A549 (cell line): ENCODE measurements around the gene ARHGAP12. TPM values are rescaled to one million over a fixed set of nuclear protein-coding genes. Genes with fewer than 3 reads are reported as not detected.

Experiments
- ATAC-seq, 2 experiments: fragments of 200-7000 bp in 1 of 2; fragments of >200 bp in 1 of 2; cut with Nextera tagmentation in 1 of 2; cut with Tn5 transposase in 1 of 2; 3 replicates each; pipeline versions ENCODE4 v1.8.0 to v1.9.1; 2018 to 2020; ENCODE audit warnings: mild to moderate bottlenecking in 1 of 2, moderate library complexity in 1 of 2
- CTCF ChIA-PET: fragments of 300-600 bp; sonication (Branson Sonifier 250); formaldehyde crosslinking; extraction: SDS; loops from one replicate; lab custom pipeline; 2021; ENCODE audit warnings: antibody characterized with exemption, inconsistent platforms; lab: Yijun Ruan, JAX
- POLR2A ChIA-PET: fragments of 350-600 bp; formaldehyde crosslinking; extraction: SDS; loops from one replicate; lab custom pipeline; 2021; ENCODE audit warnings: antibody characterized with exemption, inconsistent platforms; lab: Yijun Ruan, JAX
- DNase-seq, 2 experiments: peaks; one replicate each; pipeline versions ENCODE4 v3.0.0 to v3.0.0-alpha.2; 2011 to 2016; ENCODE audit warnings: low read depth in 1 of 2, low spot score in 1 of 2
- FAIRE-seq: peaks from 2 replicates; lab custom pipeline; 2011; peaks lifted over from hg19 to GRCh38; lab: Jason Lieb, UNC
- H3K27ac ChIP-seq, 2 experiments: fragments of >200 bp; sonication (Bioruptor Twin); formaldehyde crosslinking; 3 replicates each; pipeline ENCODE4 v1.5.1; 2016 to 2017
- H3K4me1 ChIP-seq: fragments of >200 bp; sonication (Bioruptor Twin); formaldehyde crosslinking; 3 replicates; pipeline ENCODE4 v1.6.1; 2016
- H3K4me2 ChIP-seq: fragments of >200 bp; sonication (Bioruptor Twin); formaldehyde crosslinking; 3 replicates; pipeline ENCODE4 v1.6.1; 2016
- H3K4me3 ChIP-seq: fragments of >200 bp; sonication (Bioruptor Twin); formaldehyde crosslinking; 3 replicates; pipeline ENCODE4 v1.5.1; 2016
- H3K9me3 ChIP-seq: fragments of >200 bp; sonication (Bioruptor Twin); formaldehyde crosslinking; 3 replicates; pipeline ENCODE4 v1.6.1; 2016
- CBX2 ChIP-seq: fragments of 200-600 bp; sonication (generic); IDR thresholded peaks from 2 replicates; pipeline ENCODE4 v1.6.1; 2016; ENCODE audit warnings: low read depth, mild to moderate bottlenecking, borderline replicate concordance
- CEBPB ChIP-seq, 2 experiments: fragments of >200 bp in 1 of 2; sonication (Bioruptor Twin) in 1 of 2; formaldehyde crosslinking in 1 of 2; IDR thresholded peaks; 2 replicates each; pipeline ENCODE4 v1.6.1; 2012 to 2016
- EHF ChIP-seq: fragments of 250-450 bp; sonication (Bioruptor Pico); IDR thresholded peaks from 2 replicates; pipeline ENCODE4 v1.5.0; 2020; ENCODE audit warnings: mild to moderate bottlenecking
- ESRRA ChIP-seq: fragments of 150-350 bp; IDR thresholded peaks from 2 replicates; pipeline ENCODE4 v1.6.1; 2014; ENCODE audit warnings: mild to moderate bottlenecking, low read length, borderline replicate concordance
- FOSL2 ChIP-seq, 2 experiments: fragments of 450-650 bp in 1 of 2; fragments of >200 bp in 1 of 2; sonication (Bioruptor Twin) in 1 of 2; formaldehyde crosslinking; IDR thresholded peaks; 2 replicates each; pipeline versions ENCODE4 v1.5.0 to v1.6.1; 2016 to 2020; ENCODE audit warnings: mild to moderate bottlenecking in 1 of 2, moderate library complexity in 1 of 2
- FOXS1 ChIP-seq: fragments of 250-450 bp; sonication (Bioruptor Pico); IDR thresholded peaks from 2 replicates; pipeline ENCODE4 v1.5.0; 2020; ENCODE audit warnings: mild to moderate bottlenecking, moderate library complexity
- HOXB13 ChIP-seq: fragments of 250-450 bp; sonication (Bioruptor Pico); IDR thresholded peaks from 2 replicates; pipeline ENCODE4 v1.5.0; 2020; ENCODE audit warnings: low read depth, mild to moderate bottlenecking, moderate library complexity
- JUN ChIP-seq, 2 experiments: fragments of >200 bp; sonication (Bioruptor Twin); formaldehyde crosslinking; IDR thresholded peaks; 2 replicates in 1 of 2; 3 replicates in 1 of 2; pipeline ENCODE4 v1.6.1; 2016 to 2017
- MAFK ChIP-seq: fragments of 450-650 bp; IDR thresholded peaks from 2 replicates; pipeline ENCODE4 v1.6.1; 2014; ENCODE audit not compliant: partially characterized antibody
- MAZ ChIP-seq: fragments of 150-350 bp; IDR thresholded peaks from 2 replicates; pipeline ENCODE4 v1.6.1; 2014; ENCODE audit warnings: antibody characterized with exemption, low read depth, low read length, borderline replicate concordance
- PHF8 ChIP-seq: fragments of 200-600 bp; sonication (generic); IDR thresholded peaks from 2 replicates; pipeline ENCODE4 v1.6.1; 2016; ENCODE audit warnings: low read depth, mild to moderate bottlenecking, antibody characterized with exemption, moderate library complexity, borderline replicate concordance
- POLR2A ChIP-seq: IDR thresholded peaks from 2 replicates; pipeline ENCODE4 v1.6.1; 2012; ENCODE audit warnings: mild to moderate bottlenecking, low read length
- POLR2AphosphoS2 ChIP-seq: conservative IDR thresholded peaks from 2 replicates; pipeline ENCODE4 v1.6.1; 2012; ENCODE audit warnings: low read length, improper control_type of control experiment, inconsistent platforms
- RAD21 ChIP-seq, 2 experiments: fragments of >200 bp in 1 of 2; sonication (Bioruptor Twin) in 1 of 2; formaldehyde crosslinking in 1 of 2; IDR thresholded peaks in 1 of 2; conservative IDR thresholded peaks in 1 of 2; 2 replicates in 1 of 2; 3 replicates in 1 of 2; pipeline ENCODE4 v1.6.1; 2012 to 2018; ENCODE audit warnings: inconsistent platforms in 1 of 2
- RNF2 ChIP-seq: fragments of 200-600 bp; sonication (generic); IDR thresholded peaks from 2 replicates; pipeline ENCODE4 v1.6.1; 2016; ENCODE audit warnings: low read depth, mild to moderate bottlenecking, antibody characterized with exemption, moderate library complexity, borderline replicate concordance
- TFCP2L1 ChIP-seq: fragments of 250-450 bp; sonication (Bioruptor Pico); IDR thresholded peaks from 2 replicates; pipeline ENCODE4 v1.5.0; 2021; ENCODE audit warnings: mild to moderate bottlenecking
- TP53 ChIP-seq: fragments of 250-450 bp; sonication (Bioruptor Pico); IDR thresholded peaks from 2 replicates; pipeline ENCODE4 v1.5.0; 2021; ENCODE audit warnings: mild to moderate bottlenecking, moderate library complexity
- whole genome bisulfite sequencing: methylation state at CpG from one replicate; pipeline ENCODE4 v1.1.6; 2017; ENCODE audit errors: missing lambda C conversion rate; 5-methylcytosine and 5-hydroxymethylcytosine counted together
- polyA plus RNA-seq, 4 experiments: library from polyadenylated mRNA; depleted of rRNA in 3 of 4; stranded (reverse); fragments of >200 nt; fragmentation: RNase III in 1 of 4; extraction: RNeasy Plus Mini Kit Qiagen cat#74134 plus additional on column Dnase treatment in 1 of 4; gene quantifications; 2 replicates in 3 of 4; 3 replicates in 1 of 4; pipeline ENCODE4 v1.2.3, GENCODE V29; 2011 to 2017
- TF ChIP-seq, protein P1 (sequence below): fragments of >200 bp; sonication (Bioruptor Twin); formaldehyde crosslinking; IDR thresholded peaks from 3 replicates; pipeline ENCODE4 v1.5.1; 2016
- TF ChIP-seq, protein P2 (sequence below): fragments of >200 bp; sonication (Bioruptor Twin); formaldehyde crosslinking; IDR thresholded peaks from 2 replicates; pipeline ENCODE4 v1.6.1; 2016
- TF ChIP-seq, protein P3 (sequence below): fragments of 450-650 bp; IDR thresholded peaks from 2 replicates; pipeline ENCODE4 v1.6.1; 2014; ENCODE audit warnings: antibody characterized with exemption
- TF ChIP-seq, protein P4 (sequence below): IDR thresholded peaks from 2 replicates; pipeline ENCODE4 v1.6.1; 2012; ENCODE audit warnings: low read depth, borderline replicate concordance
- TF ChIP-seq, protein P5 (sequence below): IDR thresholded peaks from 2 replicates; pipeline ENCODE4 v1.6.1; 2012

The ARHGAP12 gene
- polyA plus RNA-seq, 2 of the 4 experiments (the other 2 are of a cell fraction) = 22.1 to 49.3 TPM

DNA sequence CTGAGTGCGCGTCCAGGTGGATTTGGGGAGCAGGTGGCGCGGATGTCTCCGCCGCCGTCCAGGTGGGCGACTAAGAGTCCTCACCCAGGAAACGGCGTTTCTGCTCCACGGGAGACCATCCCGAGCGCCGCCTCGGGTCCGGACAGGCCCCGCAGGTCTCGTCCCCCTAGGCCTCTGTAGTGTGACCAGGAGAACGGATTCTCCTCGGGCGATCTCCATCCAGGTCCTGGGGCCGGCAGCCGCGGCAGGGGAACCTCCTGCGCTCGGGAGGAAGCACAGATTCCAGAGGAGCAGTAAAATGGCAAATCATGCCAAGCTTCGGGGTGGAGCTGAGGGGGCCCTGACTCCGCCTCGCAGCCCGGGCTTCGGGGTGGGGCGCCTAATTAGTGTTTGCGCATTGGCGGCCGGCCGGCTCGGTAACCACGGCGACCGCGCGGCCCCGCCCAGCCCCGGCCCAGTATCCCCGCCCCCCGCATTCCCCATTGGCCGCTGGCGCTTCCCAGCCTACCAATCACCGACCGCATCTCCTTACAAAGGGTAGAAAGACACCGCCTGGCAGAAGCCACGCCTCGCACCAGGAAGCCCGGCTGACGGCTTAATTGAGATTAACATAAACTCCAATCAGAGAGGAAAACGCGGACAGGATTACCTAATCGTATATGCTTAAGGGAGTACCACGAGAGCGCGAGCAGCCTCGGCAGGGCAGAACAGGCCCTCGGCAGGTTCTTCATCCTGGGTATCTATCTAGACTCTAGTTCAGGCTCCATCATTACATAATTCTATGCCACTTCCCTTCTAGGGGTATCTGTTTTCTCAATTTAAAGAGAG lies 168.6 kb downstream of the ARHGAP12 start (continued):
- TF ChIP-seq, protein P1, sequence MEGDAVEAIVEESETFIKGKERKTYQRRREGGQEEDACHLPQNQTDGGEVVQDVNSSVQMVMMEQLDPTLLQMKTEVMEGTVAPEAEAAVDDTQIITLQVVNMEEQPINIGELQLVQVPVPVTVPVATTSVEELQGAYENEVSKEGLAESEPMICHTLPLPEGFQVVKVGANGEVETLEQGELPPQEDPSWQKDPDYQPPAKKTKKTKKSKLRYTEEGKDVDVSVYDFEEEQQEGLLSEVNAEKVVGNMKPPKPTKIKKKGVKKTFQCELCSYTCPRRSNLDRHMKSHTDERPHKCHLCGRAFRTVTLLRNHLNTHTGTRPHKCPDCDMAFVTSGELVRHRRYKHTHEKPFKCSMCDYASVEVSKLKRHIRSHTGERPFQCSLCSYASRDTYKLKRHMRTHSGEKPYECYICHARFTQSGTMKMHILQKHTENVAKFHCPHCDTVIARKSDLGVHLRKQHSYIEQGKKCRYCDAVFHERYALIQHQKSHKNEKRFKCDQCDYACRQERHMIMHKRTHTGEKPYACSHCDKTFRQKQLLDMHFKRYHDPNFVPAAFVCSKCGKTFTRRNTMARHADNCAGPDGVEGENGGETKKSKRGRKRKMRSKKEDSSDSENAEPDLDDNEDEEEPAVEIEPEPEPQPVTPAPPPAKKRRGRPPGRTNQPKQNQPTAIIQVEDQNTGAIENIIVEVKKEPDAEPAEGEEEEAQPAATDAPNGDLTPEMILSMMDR = no peak
- no peak for TF ChIP-seq CBX2
- TF ChIP-seq JUN (IDR thresholded peaks at IDR 0.05) = peak in 1 of 2 experiments; percentile 70; a peak in 2 of 5 replicates
- no peak for TF ChIP-seq FOXS1
- TF ChIP-seq PHF8 = peak; percentile 81; the same call in 1 of the 2 replicates
- no peak for TF ChIP-seq RNF2
- TF ChIP-seq, protein P2, sequence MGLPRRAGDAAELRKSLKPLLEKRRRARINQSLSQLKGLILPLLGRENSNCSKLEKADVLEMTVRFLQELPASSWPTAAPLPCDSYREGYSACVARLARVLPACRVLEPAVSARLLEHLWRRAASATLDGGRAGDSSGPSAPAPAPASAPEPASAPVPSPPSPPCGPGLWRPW = no peak
- TF ChIP-seq HOXB13 = 0 out of 2 replicates have a peak, but pooled peaks have one; percentile 22
- TF ChIP-seq, protein P3, sequence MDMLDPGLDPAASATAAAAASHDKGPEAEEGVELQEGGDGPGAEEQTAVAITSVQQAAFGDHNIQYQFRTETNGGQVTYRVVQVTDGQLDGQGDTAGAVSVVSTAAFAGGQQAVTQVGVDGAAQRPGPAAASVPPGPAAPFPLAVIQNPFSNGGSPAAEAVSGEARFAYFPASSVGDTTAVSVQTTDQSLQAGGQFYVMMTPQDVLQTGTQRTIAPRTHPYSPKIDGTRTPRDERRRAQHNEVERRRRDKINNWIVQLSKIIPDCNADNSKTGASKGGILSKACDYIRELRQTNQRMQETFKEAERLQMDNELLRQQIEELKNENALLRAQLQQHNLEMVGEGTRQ = no peak
- no peak for TF ChIP-seq TP53
- peak in 1 of 2 experiments; percentile 16; a peak in 1 of 5 replicates for TF ChIP-seq RAD21 (conservative IDR thresholded peaks at IDR 0.05 in 1 of 2, IDR thresholded peaks at IDR 0.05 in 1 of 2)
- no peak for TF ChIP-seq POLR2AphosphoS2

DNA sequence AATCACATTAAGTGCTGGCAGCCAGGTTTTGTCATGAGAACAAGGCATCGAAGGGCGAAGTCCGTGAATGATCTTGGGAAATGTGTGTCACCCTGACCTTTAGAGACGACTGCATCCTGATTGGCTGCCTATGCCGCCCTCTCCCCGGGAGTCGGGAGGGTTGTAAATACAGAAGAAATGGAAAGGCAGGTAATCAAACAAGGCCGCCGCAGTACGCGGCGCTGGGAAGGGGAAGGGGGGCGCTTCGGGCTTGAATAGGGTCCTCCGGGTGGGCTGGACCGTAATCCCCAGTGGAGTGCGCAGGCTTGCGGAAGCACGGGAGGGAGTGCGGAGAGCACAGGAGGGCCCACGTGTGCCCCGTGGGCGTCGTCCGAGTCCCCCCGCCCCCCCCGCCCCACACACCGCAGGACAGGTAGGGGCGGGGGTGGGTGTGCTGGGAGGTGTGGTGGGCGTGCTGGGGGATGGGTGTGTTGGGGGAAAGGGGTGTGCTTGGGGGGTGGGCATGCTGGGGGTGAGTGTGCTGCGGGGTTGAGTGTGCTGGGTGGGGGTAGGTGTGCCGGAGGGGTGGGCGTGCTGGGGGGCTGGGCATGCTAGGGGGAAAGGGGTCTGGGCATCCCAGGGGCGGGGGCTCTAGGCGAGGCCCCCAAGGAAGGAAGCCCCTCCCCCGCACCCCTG lies 169.4 kb downstream of the ARHGAP12 start:
- POLR2A ChIA-PET = interaction anchor here (0.8 to 1.0 kb wide), 5 partner anchors 17 to 1007 kb away, joined by 3 to 6 read pairs (median 3); partner anchors contain the start of gene ZNF438

More for the DNA sequence above, 169.4 kb downstream of the ARHGAP12 start:
- H3K9me3 ChIP-seq = no peaks in the 10 kb centered on the region
- H3K4me2 ChIP-seq = peak overlapping the region; percentile 99
- ATAC-seq (peak; percentile 39 to 59), DNase-seq (peak; percentile 61 to 71), FAIRE-seq (no peak)
- WGBS = 6% methylated on average over 16 of the region's 36 CpGs
- H3K27ac ChIP-seq = peak overlapping the region; percentile 75 to 95
- H3K4me3 ChIP-seq = peak overlapping the region; percentile 64
- H3K4me1 ChIP-seq = peaks cover 25% of the 10 kb centered on the region
- TF ChIP-seq POLR2A = 0 out of 2 replicates have a peak, but pooled peaks have one; percentile 14
- 0 out of 2 replicates have a peak, but pooled peaks have one; percentile 43 for TF ChIP-seq TP53
- TF ChIP-seq MAZ = no peak
- TF ChIP-seq MAFK = no peak
- TF ChIP-seq, protein P4, sequence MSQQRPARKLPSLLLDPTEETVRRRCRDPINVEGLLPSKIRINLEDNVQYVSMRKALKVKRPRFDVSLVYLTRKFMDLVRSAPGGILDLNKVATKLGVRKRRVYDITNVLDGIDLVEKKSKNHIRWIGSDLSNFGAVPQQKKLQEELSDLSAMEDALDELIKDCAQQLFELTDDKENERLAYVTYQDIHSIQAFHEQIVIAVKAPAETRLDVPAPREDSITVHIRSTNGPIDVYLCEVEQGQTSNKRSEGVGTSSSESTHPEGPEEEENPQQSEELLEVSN = peak; percentile 84
- no peak for TF ChIP-seq FOSL2 (IDR thresholded peaks at IDR 0.05)
- TF ChIP-seq FOSL2 (CRISPR knock-in tag; IDR thresholded peaks at IDR 0.05) = no peak
- no peak for TF ChIP-seq TFCP2L1 (CRISPR knock-in tag)
- no peak for TF ChIP-seq PHF8
- no peak for TF ChIP-seq EHF (CRISPR knock-in tag)
- TF ChIP-seq CEBPB (IDR thresholded peaks at IDR 0.05) = no peak
- TF ChIP-seq, protein P5, sequence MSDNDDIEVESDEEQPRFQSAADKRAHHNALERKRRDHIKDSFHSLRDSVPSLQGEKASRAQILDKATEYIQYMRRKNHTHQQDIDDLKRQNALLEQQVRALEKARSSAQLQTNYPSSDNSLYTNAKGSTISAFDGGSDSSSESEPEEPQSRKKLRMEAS = no peak; the same call in 1 of the 2 replicates
- 0 out of 5 replicates have a peak, but pooled peaks of 1 of the 2 experiments have one; percentile 10 for TF ChIP-seq RAD21 (conservative IDR thresholded peaks at IDR 0.05 in 1 of 2, IDR thresholded peaks at IDR 0.05 in 1 of 2)
- TF ChIP-seq ESRRA = 0 out of 2 replicates have a peak, but pooled peaks have one; percentile 44
- CTCF ChIA-PET = no interaction called here
